Tibial artery (tissue), 4 donors: ENCODE measurements around the gene FAM184B.

Experiments used
- DNase-seq, 2 donors: peaks; one replicate each; pipeline ENCODE4 v3.0.0-alpha.2; 2019
- H3K27ac ChIP-seq, 2 donors: fragments of 200-600 bp; sonication (generic) in 1 of 2; 1 replicate in 1 of 2; 2 replicates in 1 of 2; pipeline ENCODE4 v1.5.1; 2018 to 2019; ENCODE audit warnings: mild to moderate bottlenecking in 1 of 2
- H3K27me3 ChIP-seq, 2 donors: fragments of 200-600 bp; sonication (generic) in 1 of 2; one replicate each; pipeline versions ENCODE4 v1.5.1 to v1.6.0; 2016 to 2019
- H3K36me3 ChIP-seq, 3 donors: fragments of 200-600 bp; sonication (generic) in 2 of 3; one replicate each; pipeline ENCODE4 v1.5.1; 2016 to 2019; ENCODE audit warnings: mild to moderate bottlenecking in 2 of 3
- H3K4me1 ChIP-seq, 4 donors: fragments of 200-600 bp; sonication (generic) in 2 of 4; 1 replicate in 3 of 4; 2 replicates in 1 of 4; pipeline ENCODE4 v1.5.1; 2016 to 2019
- H3K4me3 ChIP-seq, 2 donors: fragments of 200-600 bp; sonication (generic) in 1 of 2; 1 replicate in 1 of 2; 2 replicates in 1 of 2; pipeline ENCODE4 v1.5.1; 2018 to 2019; ENCODE audit warnings: mild to moderate bottlenecking in 2 of 2
- H3K9me3 ChIP-seq, 3 donors: fragments of 200-600 bp; sonication (generic) in 1 of 3; one replicate each; pipeline ENCODE4 v1.5.1; 2016 to 2019
- intact Hi-C: fragments of 100-400 bp; cut with DNase I; formaldehyde crosslinking; loops from one replicate; pipeline ENCODE4 v1.15.0; 2023; ENCODE audit warnings: low total_unique reads
- TF ChIP-seq, protein P1 (sequence below), 2 experiments: fragments of 200-600 bp in 1 of 2; fragments of 450-650 bp in 1 of 2; IDR thresholded peaks; one replicate each; pipeline ENCODE4 v1.5.1; 2017 to 2019; ENCODE audit warnings: antibody characterized with exemption in 2 of 2, mild to moderate bottlenecking in 1 of 2, moderate library complexity in 1 of 2

The FAM184B gene

DNA sequence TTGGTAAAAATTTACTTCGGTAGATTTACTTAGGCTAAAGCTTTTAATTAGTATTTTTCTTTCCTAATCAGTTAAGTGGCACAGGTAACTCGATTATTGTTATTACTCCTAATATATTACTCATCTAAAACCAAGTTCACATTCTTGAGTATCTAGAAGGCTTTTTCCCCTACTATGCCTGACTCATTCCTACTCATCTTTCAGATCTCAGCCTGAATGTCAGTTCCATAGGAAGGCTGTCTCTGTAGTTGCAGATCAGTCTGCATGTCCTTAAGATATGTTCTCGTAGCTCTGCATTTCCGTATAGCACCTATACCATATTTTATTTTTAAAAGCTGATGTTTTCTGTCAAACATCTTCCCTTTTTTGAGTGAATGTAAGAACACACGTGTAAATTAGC is 5.9 kb upstream of the FAM184B start:
- no peak overlapping the region for H3K4me3 ChIP-seq
- no peak for DNase-seq
- H3K9me3 ChIP-seq: no peaks in the 10 kb centered on the region
- H3K36me3 ChIP-seq: peaks cover 0 to 11% (median 0%) of the 10 kb centered on the region in 3 donors
- no peak overlapping the region for H3K27ac ChIP-seq
- no peaks in the 10 kb centered on the region for H3K27me3 ChIP-seq
- TF ChIP-seq, protein P1, sequence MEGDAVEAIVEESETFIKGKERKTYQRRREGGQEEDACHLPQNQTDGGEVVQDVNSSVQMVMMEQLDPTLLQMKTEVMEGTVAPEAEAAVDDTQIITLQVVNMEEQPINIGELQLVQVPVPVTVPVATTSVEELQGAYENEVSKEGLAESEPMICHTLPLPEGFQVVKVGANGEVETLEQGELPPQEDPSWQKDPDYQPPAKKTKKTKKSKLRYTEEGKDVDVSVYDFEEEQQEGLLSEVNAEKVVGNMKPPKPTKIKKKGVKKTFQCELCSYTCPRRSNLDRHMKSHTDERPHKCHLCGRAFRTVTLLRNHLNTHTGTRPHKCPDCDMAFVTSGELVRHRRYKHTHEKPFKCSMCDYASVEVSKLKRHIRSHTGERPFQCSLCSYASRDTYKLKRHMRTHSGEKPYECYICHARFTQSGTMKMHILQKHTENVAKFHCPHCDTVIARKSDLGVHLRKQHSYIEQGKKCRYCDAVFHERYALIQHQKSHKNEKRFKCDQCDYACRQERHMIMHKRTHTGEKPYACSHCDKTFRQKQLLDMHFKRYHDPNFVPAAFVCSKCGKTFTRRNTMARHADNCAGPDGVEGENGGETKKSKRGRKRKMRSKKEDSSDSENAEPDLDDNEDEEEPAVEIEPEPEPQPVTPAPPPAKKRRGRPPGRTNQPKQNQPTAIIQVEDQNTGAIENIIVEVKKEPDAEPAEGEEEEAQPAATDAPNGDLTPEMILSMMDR (IDR thresholded peaks at IDR 0.05): no peak
- H3K4me1 ChIP-seq: no peaks in the 10 kb centered on the region
- intact Hi-C loops: no loop called here

DNA sequence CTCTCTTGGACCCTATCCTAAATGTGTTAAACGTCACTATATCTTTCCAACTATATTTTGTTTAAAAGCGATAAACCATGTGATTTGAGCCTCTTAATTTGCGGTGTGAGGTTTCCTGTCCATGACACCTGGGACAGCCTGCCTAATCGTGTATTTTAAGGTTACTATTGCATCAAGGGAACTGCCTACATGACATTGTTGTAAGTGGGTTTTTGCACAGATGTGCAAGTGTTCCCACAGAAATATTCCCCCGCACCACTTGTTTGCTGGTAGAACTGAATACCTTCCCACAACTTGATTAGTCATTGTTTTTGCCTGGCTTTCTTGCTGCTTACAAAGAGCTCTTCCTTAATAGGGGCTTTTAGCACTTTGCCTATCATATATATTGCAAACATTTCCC is 5.1 kb upstream of the FAM184B start:
- Histone ChIP-seq H3K4me1 (peaks cover 0 to 7% (median 6%) of the 10 kb centered on the region in 4 donors), H3K27ac (no peak overlapping the region), H3K36me3 (peaks cover 0 to 9% (median 0%) of the 10 kb centered on the region in 3 donors), H3K4me3 (no peak overlapping the region), H3K9me3 (no peaks in the 10 kb centered on the region), H3K27me3 (peaks cover 0 to 7% of the 10 kb centered on the region in 2 donors)
- no peak for DNase-seq
- intact Hi-C loops: no loop called here
- TF ChIP-seq, protein P1 (IDR thresholded peaks at IDR 0.05): no peak

DNA sequence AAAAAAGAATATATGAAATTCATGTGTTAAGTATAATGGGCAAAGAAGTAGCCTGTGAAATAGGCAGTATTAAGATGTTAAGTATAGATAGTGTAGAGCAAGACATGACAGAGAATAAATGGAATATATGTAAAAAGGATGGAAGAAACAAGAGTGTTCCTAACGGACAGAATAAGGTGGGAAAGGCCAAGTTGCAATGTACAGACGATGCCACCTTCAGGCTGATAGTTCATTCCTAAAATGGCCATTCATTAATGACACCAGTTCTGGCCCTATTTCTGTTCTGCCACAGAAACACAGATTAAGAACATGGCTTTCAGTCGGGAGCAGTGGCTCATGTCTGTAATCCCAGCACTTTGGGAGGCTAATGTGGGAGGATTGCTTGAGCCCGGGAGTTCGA is 4.4 kb upstream of the FAM184B start:
- peaks cover 0 to 14% of the 10 kb centered on the region in 2 donors for H3K27me3 ChIP-seq

DNA sequence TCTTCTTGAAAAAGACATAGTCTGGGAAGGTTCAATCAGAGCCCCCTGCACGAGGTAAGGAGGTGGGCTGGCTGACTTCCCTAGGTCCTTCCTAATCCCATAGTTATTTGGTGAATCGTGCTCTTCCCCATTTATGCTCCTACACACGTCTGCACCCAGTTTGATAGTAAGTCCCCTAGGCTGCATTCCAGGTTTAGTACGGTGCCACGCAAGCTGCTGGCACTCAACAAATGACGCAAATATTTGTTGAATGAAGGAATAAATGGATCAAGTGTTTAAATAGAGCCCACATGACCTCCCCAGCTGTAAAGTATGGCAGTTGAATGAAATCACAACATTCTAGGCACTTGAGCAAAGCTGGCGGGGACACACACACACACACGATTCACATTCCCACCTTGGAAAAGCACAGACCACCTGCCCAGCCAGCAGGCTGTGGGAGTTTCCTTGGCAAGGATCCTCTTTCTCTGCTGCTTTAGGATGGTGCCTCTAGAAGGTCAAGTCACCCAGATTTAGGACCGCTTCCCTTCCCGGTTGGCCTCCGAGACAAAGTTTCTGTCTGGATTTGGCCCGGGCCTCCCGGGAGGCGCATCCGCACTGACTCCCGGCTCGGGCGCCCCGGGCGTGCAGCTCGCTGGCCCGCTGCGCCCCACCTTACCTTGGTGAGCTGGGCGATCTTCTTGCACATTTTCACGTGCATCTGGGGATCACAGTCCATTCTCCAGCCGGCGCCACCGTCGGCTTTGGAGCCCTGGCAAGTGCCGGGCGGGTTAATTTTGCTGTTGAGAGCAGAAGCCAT is 721 bp downstream of the FAM184B start:
- H3K4me3 ChIP-seq: peak overlapping the region; percentile 26 to 38
- no peak overlapping the region for H3K27ac ChIP-seq
- TF ChIP-seq, protein P1 (IDR thresholded peaks at IDR 0.05): no peak
- intact Hi-C loops: no loop called here
- H3K36me3 ChIP-seq: no peaks in the 10 kb centered on the region
- H3K4me1 ChIP-seq: peaks cover 0 to 23% (median 19%) of the 10 kb centered on the region in 4 donors
- no peak for DNase-seq
- H3K27me3 ChIP-seq: peaks cover 0 to 30% of the 10 kb centered on the region in 2 donors
- no peaks in the 10 kb centered on the region for H3K9me3 ChIP-seq

More for the DNA sequence above, 4.4 kb upstream of the FAM184B start:
- intact Hi-C loops: no loop called here
- Histone ChIP-seq H3K4me1 (peaks cover 0 to 14% (median 13%) of the 10 kb centered on the region in 4 donors), H3K9me3 (no peaks in the 10 kb centered on the region), H3K27ac (no peak overlapping the region), H3K4me3 (no peak overlapping the region), H3K36me3 (peaks cover 0 to 4% (median 0%) of the 10 kb centered on the region in 3 donors)
- TF ChIP-seq, protein P1 (IDR thresholded peaks at IDR 0.05): no peak
- DNase-seq: no peak

DNA sequence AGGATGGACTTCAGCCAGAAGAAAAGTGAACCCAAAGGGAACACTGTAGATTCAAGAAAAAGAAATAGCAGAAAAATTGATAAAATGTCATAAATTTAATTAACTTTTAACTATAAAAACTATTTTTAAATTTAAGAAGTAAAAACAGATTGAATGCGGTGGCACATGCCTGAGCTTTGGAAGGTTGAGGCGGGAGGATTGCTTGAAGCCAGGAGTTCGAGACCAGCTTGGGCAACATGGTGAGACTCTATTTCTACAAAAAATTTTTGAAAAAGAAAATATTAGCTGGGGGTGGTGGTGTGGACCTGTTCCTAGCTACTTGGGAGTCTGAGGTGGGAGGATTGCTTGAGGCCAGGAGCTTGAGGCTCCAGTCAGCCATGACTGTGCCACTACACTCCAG is 3.0 kb downstream of the FAM184B start:
- TF ChIP-seq, protein P1 (IDR thresholded peaks at IDR 0.05): no peak
- Histone ChIP-seq H3K4me3 (no peak overlapping the region), H3K36me3 (no peaks in the 10 kb centered on the region), H3K27me3 (peaks cover 0 to 30% of the 10 kb centered on the region in 2 donors), H3K27ac (no peak overlapping the region), H3K9me3 (no peaks in the 10 kb centered on the region), H3K4me1 (peaks cover 0 to 23% (median 19%) of the 10 kb centered on the region in 4 donors)
- intact Hi-C loops: no loop called here
- no peak for DNase-seq
